NCI-H2227 (cell line): Measurements from ENCODE around the gene MIER2.

ENCODE experiments used
- DNase-seq: peaks from one replicate; lab custom pipeline; 2025; ENCODE audit not compliant: unreplicated experiment; lab: John Stamatoyannopoulos, UW

Gene MIER2

DNA sequence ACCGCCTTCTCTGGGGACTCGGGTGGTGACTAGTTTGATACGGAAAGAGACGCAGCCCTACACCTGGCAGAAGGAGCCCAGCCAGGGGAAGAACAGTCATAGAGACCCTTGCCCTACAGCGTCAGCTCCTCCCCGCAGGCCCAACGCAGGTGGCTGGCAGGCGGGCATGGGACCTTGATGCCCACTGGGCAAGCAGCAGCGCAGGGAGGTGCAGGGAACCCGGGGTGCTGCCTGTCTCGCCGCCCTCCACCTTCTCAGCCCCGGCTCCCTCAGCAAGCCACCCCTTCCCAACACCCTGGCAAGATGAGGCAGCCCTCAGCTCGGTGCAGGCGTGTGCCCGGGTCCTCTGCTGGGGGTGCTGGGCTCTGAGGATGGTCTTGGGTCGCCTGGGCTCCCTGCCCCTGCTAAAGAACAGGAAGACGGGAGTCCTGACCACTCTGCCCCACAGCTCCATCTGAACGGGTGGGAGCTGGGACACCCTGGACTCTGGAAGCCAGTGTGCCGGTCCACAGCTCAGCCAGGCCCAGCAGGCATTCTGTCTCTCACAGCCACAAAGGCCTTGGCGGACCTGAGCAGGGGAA, 9.0 kb downstream of the MIER2 start:
- no peak for DNase-seq

DNA sequence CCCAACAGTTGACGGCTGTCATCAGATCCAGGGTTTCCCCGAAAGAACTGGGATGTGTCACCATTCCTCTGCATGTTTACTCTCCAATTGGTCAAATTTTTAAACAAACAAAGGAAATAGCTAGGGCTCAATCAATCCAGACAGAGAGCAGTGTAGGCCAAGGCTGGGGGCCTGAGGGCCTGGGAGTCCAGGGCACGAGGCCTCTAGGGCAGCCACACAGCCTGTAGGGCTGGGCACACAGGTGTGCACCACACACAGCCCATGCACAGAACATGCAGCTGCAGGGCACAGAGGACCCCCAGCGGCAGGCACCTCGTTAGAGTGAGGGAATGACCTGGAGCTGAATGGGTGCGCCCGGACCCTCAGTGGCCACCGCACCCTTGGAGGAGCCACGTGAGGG, 9.5 kb downstream of the MIER2 start:
- no peak for DNase-seq

DNA sequence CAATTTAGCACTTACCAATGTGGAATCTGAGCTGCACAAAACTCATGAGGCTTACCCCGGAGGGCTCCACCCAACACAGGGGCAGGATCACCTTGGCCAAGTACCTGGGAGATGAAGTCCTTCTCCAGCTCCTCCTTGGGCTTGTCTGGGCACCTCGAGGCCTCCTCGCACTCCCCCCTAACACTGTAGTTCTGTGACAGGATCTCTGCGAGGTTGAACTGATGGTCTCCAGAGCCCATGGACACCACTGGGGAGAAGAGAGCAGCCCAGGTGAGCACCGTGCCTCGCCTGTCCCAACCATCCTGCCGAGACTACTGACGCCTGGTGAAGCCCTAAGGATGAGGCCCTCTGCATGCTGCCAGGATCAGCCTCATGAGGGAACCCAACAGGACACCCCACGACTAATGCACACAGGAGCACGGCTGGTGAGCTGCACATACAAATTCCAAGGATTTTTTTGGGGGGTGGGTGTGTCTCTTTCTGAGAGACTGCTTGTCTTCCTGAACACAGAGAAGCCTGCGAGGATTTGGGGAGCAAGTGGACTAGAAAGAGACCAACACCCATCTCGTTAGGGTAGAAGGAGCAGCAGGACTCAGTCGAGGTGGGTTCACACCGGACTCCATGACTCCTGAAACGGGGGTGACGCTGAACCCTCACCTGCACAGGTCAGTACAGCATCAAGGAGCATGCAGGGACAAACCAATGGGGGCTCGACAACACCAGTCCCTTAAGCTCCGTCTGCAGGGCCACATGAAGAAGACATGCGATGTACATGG, 10.1 kb downstream of the MIER2 start:
- no peak for DNase-seq

DNA sequence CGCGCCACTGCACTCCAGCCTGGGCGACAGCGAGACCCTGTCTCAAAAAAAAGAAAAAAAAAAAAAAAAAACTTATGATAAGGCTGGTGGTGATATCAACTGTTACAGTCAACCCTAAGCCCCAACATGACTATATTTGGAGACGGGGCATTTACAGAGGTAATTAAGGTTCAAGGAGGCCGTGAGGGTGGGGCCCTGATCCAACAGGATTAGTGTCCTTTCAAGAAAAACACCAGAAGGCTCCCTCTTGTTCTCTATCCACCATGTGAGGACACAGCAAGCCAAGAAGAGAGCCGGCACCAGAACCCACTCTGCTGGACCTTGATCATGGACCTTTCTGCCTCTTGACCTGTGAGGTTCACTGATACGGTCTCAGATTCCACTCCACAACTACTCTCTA, 14.1 kb downstream of the MIER2 start:
- no peak for DNase-seq

DNA sequence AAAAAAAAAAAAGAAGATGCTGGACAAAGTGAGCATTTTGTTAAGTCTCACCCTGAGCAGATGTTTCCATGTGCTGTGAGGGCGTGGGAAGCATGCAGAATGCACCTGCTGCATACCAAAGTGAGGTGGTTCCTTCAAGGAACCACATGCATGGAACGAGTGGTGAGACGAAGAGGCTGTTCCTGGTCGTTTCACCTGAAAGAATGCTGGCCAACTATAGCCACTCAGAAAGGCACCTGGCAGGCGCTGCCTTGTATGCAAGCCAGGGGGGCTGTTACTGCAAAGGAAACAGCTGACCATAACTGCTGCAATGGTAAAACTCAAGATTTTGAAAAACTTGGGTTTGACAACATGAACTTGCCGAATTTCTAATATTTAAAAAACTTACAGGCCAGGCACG, 14.7 kb downstream of the MIER2 start:
- no peak for DNase-seq

DNA sequence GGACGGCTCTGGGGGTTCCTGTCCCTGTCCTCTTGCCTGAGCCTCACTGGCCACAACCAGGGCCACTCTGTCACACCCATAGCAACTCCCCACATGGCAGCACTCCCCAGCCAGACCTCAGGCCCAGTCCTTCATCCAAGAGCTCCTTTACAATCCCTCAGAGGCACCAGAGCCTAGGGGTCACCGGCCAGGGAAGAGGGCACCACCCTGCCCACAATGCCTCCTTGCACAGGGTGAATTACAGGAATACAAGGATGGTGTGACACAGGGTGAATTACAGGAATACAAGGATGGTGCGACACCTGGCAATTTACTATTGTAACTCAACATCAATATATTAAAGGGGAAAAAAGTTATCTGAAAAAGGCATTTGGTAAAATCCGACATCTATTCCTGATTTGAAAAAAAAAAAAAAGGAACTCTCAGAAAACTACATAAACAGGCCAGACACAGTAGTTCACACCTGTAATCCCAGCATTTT, 16.5 kb downstream of the MIER2 start:
- peak; percentile 34 for DNase-seq

DNA sequence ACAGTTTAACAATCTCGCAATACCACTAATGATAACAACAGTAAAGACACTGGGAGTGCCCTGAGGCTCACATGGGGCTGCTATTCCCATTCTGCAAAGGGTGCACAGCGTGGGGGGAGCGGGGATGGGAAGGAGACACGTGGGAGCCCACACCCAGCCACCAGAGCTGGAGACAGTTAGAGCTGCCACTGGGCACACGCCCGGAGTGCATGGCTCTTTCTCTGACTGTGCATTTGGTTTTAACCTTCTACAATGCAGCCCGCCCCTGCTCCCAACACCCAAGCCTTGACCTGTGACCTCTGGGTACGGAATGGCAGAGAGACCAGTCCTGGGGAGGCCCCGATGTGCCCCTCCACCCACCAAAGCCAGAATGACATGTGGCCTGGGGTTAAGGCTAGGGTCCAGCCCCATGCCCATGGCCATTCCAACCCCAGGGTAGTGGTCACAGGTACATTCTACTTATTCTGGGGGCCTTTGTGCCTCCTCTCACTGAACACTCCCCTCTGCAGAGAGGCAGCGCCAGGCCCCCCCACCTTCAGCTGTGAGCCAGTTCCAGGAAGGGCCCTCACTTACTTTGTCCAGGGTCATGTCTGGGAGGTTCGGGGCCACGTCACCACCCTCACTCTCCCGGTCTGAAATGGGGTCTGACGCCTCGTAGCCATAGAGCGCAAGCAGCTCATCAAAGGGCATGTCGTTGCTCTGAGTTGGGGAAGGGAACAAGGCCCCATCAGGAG, 17.1 kb downstream of the MIER2 start:
- no peak for DNase-seq

DNA sequence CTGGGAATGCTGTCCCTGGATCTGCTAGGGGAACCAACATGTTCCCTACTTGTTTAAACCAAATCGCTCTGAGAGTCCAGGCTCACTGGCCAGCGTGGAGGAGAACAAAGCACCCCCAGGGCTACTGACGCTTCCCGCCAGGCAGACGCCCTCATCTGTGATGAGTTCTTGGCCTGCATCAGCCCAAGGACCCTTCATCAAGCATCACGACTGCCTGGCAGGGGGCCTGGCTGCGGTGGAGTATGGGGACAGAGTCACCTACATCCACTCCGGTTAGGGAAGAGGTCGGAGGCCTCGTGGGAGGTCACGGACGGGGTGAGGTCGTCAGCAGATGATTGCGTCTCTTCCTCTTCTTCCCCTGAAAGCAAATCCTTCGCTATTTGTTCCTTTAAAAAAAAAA, 17.7 kb downstream of the MIER2 start:
- no peak for DNase-seq

DNA sequence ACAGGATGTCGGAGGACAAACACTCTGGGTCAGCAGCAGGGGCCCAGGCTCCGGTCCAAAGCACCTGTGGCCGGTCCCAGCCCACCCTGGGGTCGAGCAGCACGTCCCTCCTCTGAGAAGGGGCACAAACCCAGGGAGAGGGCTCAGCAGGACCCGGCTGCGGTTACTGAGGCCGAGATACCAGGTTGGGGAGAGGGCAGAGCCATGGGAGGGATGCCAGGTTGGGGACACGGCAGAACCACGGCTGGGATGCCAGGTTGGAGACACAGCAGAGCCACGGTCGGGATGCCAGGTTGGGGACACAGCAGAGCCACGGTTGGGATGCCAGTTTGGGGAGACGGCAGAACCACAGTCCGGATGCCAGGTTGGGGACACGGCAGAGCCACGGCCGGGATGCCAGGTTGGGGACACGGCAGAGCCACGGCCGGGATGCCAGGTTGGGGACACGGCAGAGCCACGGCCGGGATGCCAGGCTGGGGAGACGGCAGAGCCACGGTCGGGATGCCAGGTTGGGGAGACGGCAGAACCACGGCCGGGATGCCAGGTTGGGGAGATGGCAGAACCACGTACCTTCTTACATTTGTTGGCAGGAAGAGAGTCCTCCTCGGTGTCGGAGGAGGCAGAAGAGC, 18.5 kb downstream of the MIER2 start:
- DNase-seq, result no peak

DNA sequence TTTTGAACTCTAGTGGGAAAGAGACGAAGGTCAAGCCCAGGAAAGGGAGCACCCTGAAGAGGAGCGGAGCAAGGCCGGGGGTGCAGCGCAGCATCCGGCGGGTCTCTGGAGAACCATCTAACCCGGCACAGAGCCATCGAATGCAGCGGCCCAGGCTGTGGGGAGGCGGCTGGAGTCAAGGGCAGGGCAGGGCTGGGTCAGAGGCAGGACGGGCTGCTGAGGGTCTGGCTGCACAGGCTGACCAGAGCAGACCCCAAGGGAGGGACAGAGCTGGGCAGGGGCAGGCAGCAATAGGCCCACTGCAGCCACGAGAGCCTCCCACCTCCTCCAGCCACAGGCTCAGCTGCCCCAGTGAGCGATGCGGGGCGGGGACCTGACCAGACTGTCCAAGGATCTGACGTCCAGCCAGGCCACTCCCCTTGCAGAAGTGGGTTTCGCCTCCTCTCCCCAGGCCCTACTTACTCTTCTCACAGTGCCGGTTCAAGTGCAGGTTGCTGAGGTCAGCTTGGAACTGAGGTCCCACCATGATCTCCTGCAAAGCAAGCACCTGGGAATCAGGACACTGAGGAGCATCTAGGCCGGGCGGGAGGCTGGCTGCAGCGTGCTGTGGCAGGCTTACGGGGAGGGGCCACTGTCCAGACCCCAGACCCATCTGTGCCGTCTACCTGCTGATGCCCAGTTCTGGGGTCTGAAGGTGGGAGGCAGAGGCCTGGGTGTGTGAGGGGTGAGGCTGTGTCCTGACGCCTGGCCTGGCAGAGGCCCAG, 19.2 kb downstream of the MIER2 start:
- no peak for DNase-seq

DNA sequence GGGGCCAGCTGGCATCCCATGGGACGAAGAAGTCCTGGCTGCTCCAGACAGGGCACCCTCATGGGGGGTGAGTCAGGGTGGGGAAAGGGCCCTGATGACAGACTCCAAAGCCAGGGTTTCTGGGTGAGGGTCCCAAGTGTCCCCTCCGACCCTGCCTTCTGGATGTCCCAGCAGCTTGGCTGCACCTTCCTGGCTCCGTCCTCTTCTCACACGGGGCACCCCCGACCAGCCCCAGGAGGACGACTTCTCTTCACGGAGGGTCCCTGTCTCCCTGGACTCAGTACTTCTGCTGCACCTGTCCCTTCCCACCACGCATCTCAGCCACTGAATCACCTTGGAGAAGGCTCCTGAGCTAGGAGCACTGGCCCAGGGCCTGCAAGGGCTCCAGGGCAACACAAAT, 19.9 kb downstream of the MIER2 start:
- DNase-seq, result no peak

DNA sequence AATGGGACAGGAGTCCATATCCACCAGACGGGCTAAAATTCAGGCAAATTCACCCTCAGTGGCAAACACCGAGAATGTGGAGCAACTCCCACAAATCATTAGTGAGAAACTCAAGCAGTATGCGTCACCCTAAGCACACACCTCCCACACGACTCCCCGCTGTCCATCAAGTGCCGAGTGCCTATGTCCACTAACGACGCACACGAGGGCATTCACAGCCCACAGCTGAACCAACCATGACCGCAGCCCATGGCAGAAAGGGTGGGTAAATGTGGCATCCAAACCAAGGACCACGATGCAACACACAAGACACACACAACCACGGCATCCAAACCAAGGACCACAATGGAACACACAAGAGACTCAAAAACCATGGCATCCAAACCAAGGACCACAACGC, 22.0 kb downstream of the MIER2 start:
- DNase-seq, result no peak

DNA sequence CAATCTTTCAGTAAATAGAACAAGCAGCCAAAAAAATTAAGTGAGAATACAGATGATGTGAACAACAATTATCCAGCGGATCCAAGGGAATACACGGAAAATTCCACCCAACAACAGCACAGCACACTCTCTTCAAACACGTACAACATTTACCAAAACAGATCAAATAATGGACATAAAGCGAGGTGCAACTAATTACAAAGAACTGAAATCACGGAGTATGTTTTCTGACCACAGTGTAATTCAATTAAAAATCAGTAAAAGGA, 26.2 kb downstream of the MIER2 start:
- no peak for DNase-seq

DNA sequence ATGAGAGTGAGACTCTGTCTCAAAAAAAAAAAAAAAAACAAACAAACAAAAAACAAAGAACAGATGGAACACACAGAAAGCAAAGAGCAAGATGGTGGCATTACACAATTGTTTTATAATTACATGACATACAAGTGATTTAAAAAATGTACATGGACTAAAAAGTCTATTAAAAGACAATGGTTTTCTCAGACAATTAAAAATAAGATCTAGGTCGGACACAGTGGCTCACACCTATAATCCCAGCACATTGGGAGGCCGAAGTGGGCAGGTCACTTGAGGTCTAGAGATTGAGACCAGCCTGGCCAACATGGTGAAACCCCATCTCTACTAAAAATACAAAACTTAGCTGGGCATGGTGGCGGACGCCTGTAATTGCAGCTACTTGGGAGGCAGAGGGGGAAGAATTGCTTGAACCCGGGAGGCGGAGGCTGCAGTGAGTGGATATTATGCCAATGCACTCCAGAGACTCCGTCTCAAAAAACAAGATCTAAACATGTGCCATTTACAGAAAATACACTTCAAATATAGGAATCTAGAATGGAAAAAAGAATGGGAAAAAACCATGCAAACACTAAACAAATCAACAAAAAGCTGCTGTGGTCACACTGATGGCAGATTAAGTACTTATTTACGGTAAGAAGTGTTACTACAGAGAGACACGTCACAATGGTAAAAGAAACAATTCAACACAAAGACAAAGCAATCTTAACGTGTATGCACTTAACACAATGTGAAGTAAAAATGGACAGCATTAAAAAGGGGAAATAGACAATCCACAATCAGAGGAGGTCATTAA, 26.7 kb downstream of the MIER2 start:
- DNase-seq, result no peak

DNA sequence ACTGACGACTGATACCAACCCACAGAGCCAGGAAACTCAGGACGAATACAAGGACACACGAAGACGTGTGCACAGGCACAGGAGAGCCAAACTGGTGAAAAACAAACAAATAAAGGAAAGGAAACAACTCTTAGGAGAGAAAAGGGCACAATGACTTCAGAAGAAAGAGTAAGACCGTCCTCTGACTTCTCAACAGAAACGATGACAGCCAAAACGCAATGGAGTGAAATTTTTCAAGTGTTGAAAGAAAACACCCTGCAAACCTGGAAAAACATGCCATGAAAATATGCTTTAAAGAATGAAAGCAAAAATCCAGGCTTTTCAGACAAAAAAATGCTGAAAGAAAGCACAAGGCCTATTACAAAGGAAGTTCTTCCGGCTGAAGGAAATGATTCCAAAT, 28.8 kb downstream of the MIER2 start:
- DNase-seq, result no peak

DNA sequence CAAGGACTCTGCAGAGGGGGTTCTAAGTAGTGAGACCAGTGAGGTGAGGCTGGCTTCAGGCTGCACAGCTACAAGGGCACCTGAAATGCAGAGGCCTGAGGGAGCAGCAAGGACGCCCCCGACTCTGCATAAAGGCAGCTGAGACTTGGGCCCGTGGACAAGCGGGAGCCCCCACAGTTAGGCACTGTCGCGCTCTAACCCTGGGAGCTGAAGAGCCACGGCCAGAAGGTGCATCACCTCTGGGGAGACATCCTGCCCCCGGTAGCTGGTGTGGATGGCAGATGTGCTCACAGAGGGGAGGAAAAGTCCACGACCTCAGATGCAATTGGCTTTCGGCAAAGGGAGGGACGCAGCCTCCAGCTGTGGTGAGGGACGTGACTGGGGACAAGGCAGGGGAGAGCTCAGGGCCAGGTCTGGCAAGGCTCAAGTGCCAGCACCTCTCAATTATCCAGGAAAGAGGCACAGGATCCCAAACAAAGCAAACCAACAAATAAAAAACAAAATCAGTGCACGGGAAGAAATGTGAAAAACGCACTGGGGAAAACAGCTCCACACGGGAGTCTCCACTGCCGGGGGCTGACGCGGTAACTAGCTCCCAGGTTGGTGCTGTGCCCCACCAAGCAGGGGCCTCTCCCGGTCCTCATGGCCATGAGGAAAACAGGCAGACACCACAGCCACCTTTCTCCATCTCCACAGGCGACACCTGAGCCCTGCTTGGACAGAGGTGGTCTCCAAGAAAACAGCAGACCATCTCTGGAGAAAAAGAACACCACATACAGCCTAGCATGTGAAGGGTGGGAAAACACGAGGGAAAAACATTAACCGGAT, 30.4 kb downstream of the MIER2 start:
- DNase-seq, result no peak

DNA sequence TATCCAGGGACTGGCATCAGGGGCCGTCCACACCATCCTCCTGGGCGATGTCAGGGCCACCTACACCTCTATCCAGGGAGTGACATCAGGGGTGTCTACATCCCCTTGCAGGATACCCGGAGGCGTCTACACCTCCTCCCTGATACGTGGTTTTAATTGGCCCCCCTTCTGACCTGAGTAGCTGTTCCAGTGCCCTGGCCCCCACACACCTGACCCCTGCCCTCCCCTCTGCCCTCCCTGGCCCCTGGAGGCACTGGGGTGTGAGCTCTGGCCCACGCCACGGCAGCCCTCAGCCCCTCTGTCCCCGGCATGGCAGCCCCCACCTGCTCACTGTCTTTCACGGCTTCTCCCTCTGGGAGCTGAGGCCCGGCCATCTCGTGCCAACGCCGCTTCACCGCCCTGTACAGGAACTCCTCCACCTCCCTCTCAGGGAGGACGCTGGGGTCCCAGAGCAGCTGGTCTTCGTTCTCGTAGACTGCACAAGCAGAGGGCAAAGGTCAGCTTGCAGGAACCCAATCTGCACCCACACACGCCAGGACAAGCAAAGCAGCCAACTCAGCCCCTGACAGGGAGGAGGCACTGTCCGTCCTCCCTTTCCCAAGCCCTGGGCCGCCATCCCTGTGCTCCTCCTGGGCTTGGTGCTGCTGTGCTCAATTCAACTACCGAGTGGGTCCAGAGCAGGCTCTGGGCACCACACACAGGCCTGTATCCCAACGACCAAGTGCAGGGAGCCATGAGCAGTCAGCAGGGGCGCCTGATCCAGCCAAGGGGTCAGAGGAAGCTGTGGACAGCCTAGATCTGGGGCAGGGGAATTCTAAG, 31.2 kb downstream of the MIER2 start:
- DNase-seq, result no peak

DNA sequence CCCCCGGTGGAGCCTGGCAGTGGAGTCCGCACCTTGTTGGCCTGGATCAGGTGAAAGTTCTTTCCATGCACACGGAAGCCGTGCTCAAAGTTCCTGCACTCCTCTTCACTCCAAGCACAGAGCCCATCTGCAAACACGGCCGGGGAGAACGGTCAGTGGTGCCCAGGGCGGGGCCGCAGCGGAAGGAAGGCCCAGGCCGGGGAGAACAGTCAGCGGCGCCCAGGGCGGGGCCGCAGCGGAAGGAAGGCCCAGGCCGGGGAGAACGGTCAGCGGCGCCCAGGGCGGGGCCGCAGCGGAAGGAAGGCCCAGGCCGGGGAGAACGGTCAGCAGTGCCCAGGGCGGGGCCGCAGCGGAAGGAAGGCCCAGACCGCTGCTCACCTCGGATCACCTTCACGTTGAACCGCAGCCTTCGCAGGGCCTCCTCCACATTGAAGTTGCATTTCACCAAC, 32.8 kb downstream of the MIER2 start:
- no peak for DNase-seq
